ENCODE data around the gene CDC42BPG.

CDC42BPG gene

GRCh38 chr11:64866173-64866491 is 21.7 kb upstream of the CDC42BPG start:
- DNase-seq (ENCODE audit: low read depth in 3 of 3): no peak

GRCh38 chr11:64865286-64866172 is 21.1 kb upstream of the CDC42BPG start:
- peak in 1 of 3 experiments; percentile 58 for DNase-seq (ENCODE audit: low read depth in 3 of 3)

- peak in 1 of 3 experiments; percentile 71 for DNase-seq (ENCODE audit: low read depth in 3 of 3)
Measured at GRCh38 chr11:64864473-64865285, 20.2 kb upstream of the CDC42BPG start.

GRCh38 chr11:64864135-64864472 is 19.7 kb upstream of the CDC42BPG start:
- no peak for DNase-seq (ENCODE audit: low read depth in 3 of 3)

GRCh38 chr11:64863391-64864060 is 19.1 kb upstream of the CDC42BPG start:
- no peak for DNase-seq (ENCODE audit: low read depth in 3 of 3)

- DNase-seq (ENCODE audit: low read depth in 3 of 3): no peak
Measured at GRCh38 chr11:64862987-64863390, 18.5 kb upstream of the CDC42BPG start.

- DNase-seq (ENCODE audit: low read depth in 3 of 3): no peak
Measured at GRCh38 chr11:64861227-64861975, 16.9 kb upstream of the CDC42BPG start.

GRCh38 chr11:64859542-64860414 is 15.3 kb upstream of the CDC42BPG start:
- DNase-seq (ENCODE audit: low read depth in 3 of 3): peak in 1 of 3 experiments; percentile 69

GRCh38 chr11:64858467-64859263 is 14.2 kb upstream of the CDC42BPG start:
- peak in 2 of 3 experiments; percentile 40 to 61 for DNase-seq (ENCODE audit: low read depth in 3 of 3)

GRCh38 chr11:64857485-64857884 is 13.0 kb upstream of the CDC42BPG start:
- no peak for DNase-seq (ENCODE audit: low read depth in 3 of 3)

- peak in 1 of 3 experiments; percentile 78 for DNase-seq (ENCODE audit: low read depth in 3 of 3)
Measured at GRCh38 chr11:64856382-64857227, 12.2 kb upstream of the CDC42BPG start.

- no peak for DNase-seq (ENCODE audit: low read depth in 3 of 3)
Measured at GRCh38 chr11:64855596-64856304, 11.3 kb upstream of the CDC42BPG start.

GRCh38 chr11:64854534-64855502 is 10.4 kb upstream of the CDC42BPG start:
- DNase-seq (ENCODE audit: low read depth in 3 of 3): peak in 1 of 3 experiments; percentile 53

- DNase-seq (ENCODE audit: low read depth in 3 of 3): no peak
Measured at GRCh38 chr11:64854157-64854533, 9.7 kb upstream of the CDC42BPG start.

- no peak for DNase-seq (ENCODE audit: low read depth in 3 of 3)
Measured at GRCh38 chr11:64853709-64854108, 9.3 kb upstream of the CDC42BPG start.

- DNase-seq (ENCODE audit: low read depth in 3 of 3): no peak
Measured at GRCh38 chr11:64852804-64853509, 8.5 kb upstream of the CDC42BPG start.

Data from stimulated activated CD4-positive, alpha-beta T cell treated with anti-CD3 and anti-CD28 coated beads, TNF-alpha, amount 100 ng/mL, for 24 hours (primary cell).